Measurements from ENCODE around the gene SLC27A1.

DNA sequence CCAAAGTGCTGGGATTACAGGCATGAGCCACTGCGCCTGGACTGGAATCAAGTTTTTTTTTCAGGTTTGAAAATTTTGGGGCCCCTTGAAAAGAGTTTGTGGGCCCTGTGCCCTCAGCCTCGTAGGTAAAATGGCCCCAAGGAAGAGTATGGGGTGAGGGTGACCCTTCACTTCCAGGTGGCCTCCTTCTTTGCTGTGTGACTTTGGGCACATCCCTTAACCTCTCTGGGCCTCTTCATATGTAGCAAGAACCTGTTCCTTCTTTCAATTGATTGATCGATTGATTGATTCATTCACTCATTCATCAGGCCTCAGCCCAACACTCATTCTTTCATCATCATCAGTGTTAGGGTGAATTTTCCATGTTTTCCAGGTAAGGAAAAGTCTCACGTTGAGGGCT, 18.5 kb upstream of the SLC27A1 start:
- TF ChIP-seq, protein P1, sequence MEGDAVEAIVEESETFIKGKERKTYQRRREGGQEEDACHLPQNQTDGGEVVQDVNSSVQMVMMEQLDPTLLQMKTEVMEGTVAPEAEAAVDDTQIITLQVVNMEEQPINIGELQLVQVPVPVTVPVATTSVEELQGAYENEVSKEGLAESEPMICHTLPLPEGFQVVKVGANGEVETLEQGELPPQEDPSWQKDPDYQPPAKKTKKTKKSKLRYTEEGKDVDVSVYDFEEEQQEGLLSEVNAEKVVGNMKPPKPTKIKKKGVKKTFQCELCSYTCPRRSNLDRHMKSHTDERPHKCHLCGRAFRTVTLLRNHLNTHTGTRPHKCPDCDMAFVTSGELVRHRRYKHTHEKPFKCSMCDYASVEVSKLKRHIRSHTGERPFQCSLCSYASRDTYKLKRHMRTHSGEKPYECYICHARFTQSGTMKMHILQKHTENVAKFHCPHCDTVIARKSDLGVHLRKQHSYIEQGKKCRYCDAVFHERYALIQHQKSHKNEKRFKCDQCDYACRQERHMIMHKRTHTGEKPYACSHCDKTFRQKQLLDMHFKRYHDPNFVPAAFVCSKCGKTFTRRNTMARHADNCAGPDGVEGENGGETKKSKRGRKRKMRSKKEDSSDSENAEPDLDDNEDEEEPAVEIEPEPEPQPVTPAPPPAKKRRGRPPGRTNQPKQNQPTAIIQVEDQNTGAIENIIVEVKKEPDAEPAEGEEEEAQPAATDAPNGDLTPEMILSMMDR (IDR thresholded peaks at IDR 0.05; ENCODE audit: insufficient read depth, low read depth, low read length) = no peak
- no peak for TF ChIP-seq EZH2 (IDR thresholded peaks at IDR 0.05; ENCODE audit: insufficient read depth, low read length)
